GM20000 (cell line): ENCODE measurements around the gene TFDP2.

Experiments used
- DNase-seq: peaks from one replicate; pipeline ENCODE4 v3.0.0; 2012; ENCODE audit warnings: low spot score
- TF ChIP-seq, protein P1 (sequence below): IDR thresholded peaks from 2 replicates; pipeline ENCODE4 v1.5.1; 2012; ENCODE audit warnings: mild to moderate bottlenecking, control low read depth; ENCODE audit errors: extremely low read depth, missing control alignments

TFDP2 gene, protein sequence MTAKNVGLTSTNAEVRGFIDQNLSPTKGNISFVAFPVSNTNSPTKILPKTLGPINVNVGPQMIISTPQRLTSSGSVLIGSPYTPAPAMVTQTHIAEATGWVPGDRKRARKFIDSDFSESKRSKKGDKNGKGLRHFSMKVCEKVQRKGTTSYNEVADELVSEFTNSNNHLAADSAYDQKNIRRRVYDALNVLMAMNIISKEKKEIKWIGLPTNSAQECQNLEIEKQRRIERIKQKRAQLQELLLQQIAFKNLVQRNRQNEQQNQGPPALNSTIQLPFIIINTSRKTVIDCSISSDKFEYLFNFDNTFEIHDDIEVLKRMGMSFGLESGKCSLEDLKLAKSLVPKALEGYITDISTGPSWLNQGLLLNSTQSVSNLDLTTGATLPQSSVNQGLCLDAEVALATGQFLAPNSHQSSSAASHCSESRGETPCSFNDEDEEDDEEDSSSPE

DNA sequence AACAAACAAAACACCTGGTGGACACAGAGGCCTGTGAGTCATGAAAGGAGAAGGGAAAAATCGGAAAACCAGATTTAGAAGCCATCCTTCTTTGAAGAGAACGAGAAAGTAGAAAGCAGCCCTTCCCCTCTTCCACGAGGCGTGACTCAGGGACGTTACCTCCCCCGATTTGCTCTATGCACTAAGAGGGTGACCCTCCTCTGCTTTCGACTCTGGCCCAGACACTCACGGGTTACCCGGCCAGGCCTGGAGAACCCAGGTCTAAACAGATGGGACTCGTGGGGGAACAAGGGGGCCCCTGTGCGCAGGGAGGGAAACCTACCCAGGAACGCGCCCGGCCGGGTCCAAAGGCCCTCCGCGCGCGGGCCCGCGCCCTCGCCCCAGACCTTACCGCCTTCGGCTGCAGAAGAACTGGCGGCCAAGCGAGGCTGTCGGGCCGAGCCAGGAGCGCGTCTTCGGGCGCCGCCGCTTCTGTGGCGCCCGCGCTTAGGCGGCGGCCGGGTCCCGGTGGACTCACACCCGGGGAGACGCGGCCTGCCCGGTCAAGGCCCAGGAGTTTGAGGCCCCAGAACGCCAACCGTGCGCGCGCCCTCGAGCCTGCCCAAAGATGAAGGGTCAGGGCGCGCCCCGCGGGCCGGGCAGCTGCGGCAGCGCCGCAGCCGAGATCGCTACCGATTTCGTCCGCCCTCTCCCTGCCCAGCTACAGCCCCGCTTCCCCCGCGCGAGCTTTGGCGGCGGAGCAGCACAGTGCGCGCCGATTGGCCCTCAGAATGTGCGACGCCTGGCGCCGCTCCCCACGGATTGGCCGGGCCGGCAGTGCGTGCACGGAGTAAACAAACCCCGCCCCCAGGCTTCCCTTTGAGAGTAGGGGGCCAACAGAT lies at the start of gene TFDP2:
Gene TFDP2 (minus strand): TSS at position 753 of the 881 bp plus-strand sequence. CDS start 47,795 bp downstream, outside the sequence.
- TF ChIP-seq, protein P1, sequence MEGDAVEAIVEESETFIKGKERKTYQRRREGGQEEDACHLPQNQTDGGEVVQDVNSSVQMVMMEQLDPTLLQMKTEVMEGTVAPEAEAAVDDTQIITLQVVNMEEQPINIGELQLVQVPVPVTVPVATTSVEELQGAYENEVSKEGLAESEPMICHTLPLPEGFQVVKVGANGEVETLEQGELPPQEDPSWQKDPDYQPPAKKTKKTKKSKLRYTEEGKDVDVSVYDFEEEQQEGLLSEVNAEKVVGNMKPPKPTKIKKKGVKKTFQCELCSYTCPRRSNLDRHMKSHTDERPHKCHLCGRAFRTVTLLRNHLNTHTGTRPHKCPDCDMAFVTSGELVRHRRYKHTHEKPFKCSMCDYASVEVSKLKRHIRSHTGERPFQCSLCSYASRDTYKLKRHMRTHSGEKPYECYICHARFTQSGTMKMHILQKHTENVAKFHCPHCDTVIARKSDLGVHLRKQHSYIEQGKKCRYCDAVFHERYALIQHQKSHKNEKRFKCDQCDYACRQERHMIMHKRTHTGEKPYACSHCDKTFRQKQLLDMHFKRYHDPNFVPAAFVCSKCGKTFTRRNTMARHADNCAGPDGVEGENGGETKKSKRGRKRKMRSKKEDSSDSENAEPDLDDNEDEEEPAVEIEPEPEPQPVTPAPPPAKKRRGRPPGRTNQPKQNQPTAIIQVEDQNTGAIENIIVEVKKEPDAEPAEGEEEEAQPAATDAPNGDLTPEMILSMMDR, result no peak
- peak; percentile 94 for DNase-seq

DNA sequence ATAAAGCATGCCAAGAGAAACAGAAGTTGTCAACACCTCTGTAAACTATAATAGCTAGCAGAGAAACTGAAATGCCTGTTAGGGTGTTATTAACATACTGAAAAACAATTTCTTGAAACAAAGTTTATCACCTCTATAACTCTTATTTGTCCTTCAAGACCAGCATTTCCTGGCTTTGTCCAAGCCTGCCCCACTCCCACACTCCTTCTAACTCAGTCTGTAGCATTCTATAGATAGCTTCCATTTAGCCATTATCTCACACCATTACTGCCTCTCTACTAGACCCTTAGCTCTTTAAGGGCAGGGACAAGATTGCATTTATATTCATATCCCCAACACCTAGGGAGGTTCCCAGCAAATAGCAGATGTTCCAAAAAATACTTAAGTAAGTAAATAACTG lies 39.5 kb upstream of the TFDP2 start:
- TF ChIP-seq, protein P1, result no peak
- no peak for DNase-seq

DNA sequence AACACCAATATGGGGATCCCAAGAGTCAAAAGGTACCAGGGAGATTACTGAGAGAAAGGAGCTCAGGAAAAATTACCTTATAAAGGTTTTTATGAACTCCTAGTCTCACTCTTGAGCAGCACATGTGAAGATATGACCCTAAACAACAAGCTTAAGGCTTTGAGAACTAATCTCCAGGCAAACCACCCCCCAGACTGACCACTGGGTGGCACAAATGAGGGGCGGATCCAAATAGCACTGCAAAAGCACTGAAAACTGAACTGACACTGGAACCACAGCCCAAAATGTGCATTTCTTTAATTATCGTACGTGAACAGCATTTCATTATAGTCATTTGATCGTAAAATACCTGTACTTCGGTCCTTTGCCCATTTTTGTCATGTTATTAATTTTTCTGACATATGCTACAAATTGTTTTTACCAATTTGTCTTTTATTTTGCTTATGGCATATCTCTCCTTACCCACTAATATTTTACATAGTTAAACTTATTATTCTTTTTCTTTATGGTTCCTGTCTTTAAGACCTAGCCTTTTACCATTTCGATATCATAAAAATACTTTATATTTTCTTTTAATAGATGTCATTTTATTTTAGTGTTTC lies 31.5 kb upstream of the TFDP2 start:
- TF ChIP-seq, protein P1, result peak; percentile 11
- peak; percentile 5 for DNase-seq

DNA sequence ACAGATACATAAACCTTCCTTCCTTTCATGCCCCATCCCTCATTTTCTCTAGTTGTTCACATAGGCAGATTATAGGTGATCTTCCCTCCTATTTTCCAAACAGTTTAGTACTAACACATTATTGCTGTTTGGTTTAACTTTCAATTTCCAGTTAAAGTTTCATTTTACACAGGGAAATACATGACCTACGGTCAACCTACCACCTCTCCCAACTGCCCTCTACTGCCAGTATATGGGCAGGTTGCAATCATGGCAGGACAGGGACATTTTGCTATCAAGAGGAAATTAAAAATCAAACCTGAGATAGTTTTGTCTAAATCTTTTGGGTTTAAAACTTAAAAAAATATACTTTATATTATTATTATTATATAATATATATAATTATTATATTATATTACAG lies 26.1 kb upstream of the TFDP2 start:
- TF ChIP-seq, protein P1, result no peak
- no peak for DNase-seq

DNA sequence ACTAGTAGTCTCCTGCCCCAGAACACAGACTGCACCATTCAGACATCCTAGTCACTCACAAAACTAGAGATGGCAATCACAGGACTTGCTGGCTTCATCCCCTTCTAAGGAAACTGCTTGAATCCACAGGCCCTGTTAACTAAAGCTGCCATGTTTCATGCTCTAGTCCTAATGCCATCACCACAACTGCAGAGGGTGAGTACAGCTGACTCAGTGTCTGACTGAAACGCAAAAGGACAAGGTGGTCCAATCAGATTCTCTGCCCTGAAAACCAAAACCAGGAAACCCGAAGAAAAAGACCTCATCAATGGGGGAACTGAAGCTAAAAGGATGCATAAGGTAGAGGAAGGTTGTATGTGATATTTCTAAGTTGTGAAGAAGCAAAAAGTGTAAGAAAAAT lies 25.2 kb upstream of the TFDP2 start:
- TF ChIP-seq, protein P1, result no peak
- DNase-seq, result no peak

DNA sequence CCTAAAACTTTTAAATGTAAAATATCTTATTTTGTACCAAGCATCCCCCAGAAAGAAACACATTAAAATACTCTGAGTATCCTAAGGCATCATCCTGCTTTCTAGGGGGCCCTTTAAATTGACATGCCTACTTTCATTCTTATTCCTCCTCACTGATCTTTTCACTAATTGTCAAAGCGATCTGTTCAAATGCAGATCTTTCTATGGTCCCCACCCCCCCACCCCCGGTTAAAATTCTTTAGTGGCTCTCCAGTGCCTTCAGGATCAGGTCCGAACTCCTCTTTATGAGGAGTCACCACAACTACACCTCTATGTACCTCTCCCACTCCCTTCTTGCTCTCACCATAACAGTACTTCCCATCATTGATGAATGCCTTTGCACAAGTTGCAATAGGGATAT lies 19.2 kb upstream of the TFDP2 start:
- no peak for DNase-seq
- TF ChIP-seq, protein P1, result no peak
